Urothelium cell line (cell line): ENCODE data around the gene CLSTN1.
"Not testable (repeated sequence)": the region's sequence is repeated elsewhere in the genome, so short reads cannot be mapped to it uniquely, and the experiment has no call there.

Experiments used
- DNase-seq: peaks from one replicate; pipeline ENCODE4 v3.0.0; 2011; ENCODE audit warnings: low spot score, mixed read lengths
- FAIRE-seq: peaks from 2 replicates; lab custom pipeline; 2011; peaks lifted over from hg19 to GRCh38; lab: Jason Lieb, UNC

Gene CLSTN1

GRCh38 chr1:9827558-9828185 is 3.9 kb upstream of the CLSTN1 start:
- no peak for FAIRE-seq
- no peak for DNase-seq

GRCh38 chr1:9826616-9827015 is 2.9 kb upstream of the CLSTN1 start:
- DNase-seq (no peak), FAIRE-seq (no peak)

- DNase-seq (no peak), FAIRE-seq (no peak)
Observed at GRCh38 chr1:9826087-9826486, 2.3 kb upstream of the CLSTN1 start.

DNA sequence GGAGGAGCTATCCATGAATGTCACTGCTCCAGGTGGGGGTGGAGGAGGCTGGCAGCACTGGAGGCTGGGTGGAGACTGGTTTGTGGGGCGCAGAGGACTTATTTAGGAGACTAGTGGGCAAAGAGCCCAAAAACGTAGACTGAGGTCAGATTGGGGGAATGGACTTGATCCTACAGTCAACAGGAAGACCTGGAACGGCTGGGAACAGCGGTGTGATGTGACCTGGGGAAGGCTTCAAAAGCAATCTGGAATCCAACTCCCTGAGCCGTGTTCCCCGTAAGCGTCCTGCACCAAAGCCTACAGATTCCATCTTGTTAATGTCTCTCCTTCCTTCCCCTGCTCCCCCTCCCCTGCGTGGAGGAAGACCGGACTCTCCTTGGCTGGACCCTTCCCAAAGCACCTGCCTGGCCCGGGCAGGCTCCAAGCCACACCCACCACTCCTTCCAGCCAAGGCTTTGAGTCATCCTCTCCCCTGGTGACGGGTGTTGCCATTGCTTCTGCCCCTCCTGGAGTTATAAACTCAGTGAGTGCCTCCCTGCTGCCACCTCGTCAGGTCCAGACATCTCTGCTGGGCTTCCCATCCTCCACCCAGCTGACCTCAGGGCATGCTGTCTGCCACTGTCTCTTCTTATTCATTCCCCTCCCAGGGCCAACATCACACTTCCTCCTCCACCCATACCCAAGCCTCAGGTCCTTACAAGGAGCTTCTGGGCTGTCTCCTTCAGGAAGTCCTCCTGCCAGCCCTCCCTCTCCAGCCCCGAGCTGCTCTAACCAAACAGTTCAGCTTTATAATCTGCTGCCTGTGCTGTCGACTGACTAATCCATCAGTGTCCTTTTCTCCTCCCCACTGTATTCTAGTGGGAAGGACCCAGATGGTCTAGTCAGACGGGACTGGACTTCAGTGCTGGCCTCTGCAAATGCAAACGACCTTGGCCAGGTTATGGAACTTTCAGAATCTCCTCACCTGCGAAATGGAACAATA is 1.6 kb upstream of the CLSTN1 start:
- FAIRE-seq, result peak; percentile 9
- DNase-seq, result peak; percentile 92

DNA sequence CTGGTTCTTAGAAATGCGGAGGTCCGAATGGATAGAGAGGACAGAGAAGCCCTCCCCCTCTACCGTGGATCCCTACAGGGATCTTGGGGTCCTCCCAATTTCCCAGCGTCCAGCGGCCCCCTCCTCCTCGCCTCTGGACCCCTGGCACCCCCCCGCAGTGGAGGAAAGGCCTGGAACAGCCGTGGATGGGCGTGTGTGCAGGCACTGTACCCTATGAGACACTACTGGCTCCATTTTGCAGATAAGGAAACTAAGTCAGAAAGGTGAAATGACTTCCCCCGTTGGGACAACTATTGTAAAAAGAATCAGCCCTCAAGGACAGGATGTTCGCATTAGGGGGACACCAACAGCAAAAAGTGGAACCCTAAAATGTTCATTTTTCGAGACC is 931 bp upstream of the CLSTN1 start:
- no peak for FAIRE-seq
- no peak for DNase-seq

- DNase-seq, result no peak
- FAIRE-seq, result no peak
Observed at GRCh38 chr1:9823693-9823942, 147 bp downstream of the CLSTN1 start.

DNA sequence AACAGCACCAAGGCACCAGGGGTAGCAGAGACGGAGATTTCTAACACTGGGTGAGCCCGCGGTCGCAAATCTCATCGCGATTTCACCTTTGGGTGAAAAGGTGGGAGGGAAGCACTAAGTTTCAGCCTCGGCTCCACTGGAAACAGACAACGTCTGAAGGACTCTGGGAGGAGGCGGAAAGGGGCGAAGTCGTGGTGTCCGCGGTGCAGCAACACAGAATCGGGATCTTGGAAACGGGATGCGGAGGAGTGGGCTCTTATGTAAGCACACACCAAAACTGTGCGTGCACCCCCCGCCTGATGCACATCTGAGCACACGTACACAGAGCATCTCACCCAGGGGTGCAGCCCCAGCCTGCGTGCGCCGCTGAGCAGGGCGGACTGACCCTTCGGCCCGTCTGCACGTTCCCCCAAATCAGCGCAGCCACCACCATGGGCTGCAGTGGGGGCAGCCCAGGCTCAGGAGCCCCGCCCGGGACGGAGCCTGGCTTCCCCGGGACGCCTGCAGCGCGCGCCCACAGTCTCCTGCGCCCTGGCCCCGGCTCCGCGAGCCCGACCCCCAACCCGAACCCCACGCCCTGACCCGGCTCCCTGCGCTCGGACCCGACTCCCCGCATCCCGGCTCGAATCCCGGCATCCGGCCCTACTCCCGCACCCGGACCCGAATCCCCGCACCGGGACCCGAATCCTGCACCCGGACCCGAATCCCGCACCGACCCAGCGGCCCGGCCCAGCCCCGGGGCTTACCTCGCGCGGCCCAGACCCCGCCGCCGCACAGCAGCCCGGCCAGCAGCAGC is 670 bp downstream of the CLSTN1 start:
- DNase-seq (peak; percentile 38), FAIRE-seq (no peak)

GRCh38 chr1:9822490-9822889 is 1.3 kb downstream of the CLSTN1 start:
- no peak for FAIRE-seq
- DNase-seq, result no peak

GRCh38 chr1:9821710-9822109 is 2.1 kb downstream of the CLSTN1 start:
- no peak for FAIRE-seq

GRCh38 chr1:9820521-9820920 is 3.2 kb downstream of the CLSTN1 start:
- FAIRE-seq (no peak), DNase-seq (no peak)

More at GRCh38 chr1:9821710-9822109, 2.1 kb downstream of the CLSTN1 start:
- no peak for DNase-seq

- FAIRE-seq (no peak), DNase-seq (no peak)
Observed at GRCh38 chr1:9817734-9818133, 6.0 kb downstream of the CLSTN1 start.

DNA sequence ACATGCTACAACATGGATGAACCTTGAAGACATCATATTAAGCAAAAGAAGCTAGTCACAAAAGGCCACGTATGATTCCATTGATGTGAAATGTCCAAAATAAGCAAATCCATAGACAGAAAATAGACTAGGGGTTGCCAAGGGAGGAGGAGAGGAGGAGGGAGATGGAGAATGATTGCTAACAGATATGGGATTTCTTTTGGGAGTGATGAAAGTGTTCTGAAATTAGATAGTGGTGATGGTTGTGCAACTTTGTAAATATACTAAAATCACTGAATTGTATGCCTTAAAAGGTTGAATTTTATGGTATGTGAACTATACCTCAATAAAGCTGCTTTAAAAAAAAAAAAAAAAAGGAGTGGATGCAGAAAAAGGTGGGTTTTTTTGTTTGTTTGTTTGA is 7.6 kb downstream of the CLSTN1 start:
- no peak for FAIRE-seq
- no peak for DNase-seq

DNA sequence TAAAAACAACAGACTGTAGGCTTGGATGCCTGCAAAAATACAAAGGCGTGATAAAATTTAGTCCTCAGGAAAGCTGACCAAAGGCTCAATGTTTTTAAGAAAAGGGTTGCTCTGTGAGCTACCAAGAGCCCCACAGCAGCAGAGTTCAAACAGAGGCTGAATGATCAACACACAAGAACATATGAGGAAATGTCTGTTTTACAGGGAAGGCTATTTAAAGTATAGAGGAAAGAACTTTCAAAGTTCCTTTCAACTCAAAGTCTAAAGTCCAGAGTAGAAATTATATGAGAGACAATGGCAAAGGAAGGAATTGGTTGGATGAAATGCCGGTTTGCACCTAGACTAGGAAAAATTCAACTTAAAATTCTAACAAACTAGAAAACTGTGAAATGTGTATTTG is 8.6 kb downstream of the CLSTN1 start:
- FAIRE-seq (no peak), DNase-seq (no peak)

- no peak for FAIRE-seq
- no peak for DNase-seq
Observed at GRCh38 chr1:9814619-9815018, 9.1 kb downstream of the CLSTN1 start.

- DNase-seq (no peak), FAIRE-seq (no peak)
Observed at GRCh38 chr1:9811239-9811966, 12.4 kb downstream of the CLSTN1 start.

- FAIRE-seq (no peak), DNase-seq (no peak)
Observed at GRCh38 chr1:9809100-9809510, 14.7 kb downstream of the CLSTN1 start.

GRCh38 chr1:9808459-9808858 is 15.3 kb downstream of the CLSTN1 start:
- FAIRE-seq (no peak), DNase-seq (no peak)

DNA sequence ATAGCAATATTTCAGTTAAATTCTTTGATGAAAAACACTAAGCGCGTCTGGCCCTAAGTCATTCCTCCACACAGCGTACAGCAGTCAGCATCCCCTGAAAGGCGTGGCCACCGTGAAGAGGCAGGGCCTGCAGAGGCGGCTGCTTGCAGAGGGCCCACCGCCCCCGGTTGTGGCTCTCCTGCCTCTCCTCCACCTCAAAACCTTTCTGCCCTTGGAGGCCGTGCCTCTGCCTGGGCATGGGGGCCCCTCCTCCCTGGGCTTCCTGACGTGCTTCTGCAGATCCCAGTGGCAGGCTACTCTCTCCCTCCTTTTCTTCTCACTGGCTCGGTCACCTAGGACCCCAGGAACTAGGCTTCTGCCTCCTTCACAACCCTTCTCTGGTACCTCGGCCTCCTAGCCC is 16.2 kb downstream of the CLSTN1 start:
- FAIRE-seq, result no peak
- DNase-seq, result no peak

- not testable (repeated sequence) for FAIRE-seq, DNase-seq
Observed at GRCh38 chr1:9805972-9806371, 17.8 kb downstream of the CLSTN1 start.

GRCh38 chr1:9805006-9805508 is 18.7 kb downstream of the CLSTN1 start:
- FAIRE-seq, result no peak
- no peak for DNase-seq
